HepG2 (cell line): Measurements from ENCODE around the gene TTC28.

Source experiments
- FOXK1 ChIP-seq: sonication (generic); formaldehyde crosslinking; IDR thresholded peaks from 2 replicates; pipeline ENCODE4 v1.4.0; 2020; ENCODE audit warnings: low read depth, missing genetic modification reagents, borderline replicate concordance
- HDAC6 ChIP-seq: fragments of 200-600 bp; sonication (generic); IDR thresholded peaks from 2 replicates; pipeline ENCODE4 v1.7.0; 2017; ENCODE audit warnings: mild to moderate bottlenecking, antibody characterized with exemption, low read length, low read depth
- ZNF530 ChIP-seq: sonication (generic); formaldehyde crosslinking; IDR thresholded peaks from 2 replicates; pipeline ENCODE4 v1.5.0; 2020; ENCODE audit warnings: low read depth, mild to moderate bottlenecking, missing genetic modification reagents

DNA sequence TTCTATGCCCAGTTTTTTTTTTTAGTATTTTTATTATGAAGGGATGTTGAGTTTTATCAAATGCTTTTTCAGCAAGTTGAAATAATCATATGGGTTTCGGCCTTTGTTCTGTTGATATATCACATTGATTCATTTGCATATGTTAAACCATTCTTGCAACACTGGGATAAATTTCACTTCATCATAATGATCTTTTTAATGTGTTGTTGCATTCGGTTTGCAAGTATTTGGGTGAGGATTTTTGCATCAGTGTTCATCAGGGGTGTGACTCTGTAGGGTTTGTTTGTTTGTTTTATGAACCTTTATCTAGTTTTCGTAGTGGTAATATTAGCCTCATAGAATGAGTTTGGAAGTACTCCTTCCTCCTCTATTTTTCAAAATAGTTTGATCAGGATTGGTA, 103.5 kb downstream of the TTC28 start:
- TF ChIP-seq HDAC6 (no peak), ZNF530 (no peak), FOXK1 (CRISPR knock-in tag) (no peak)
